HL-60 (cell line): ENCODE results near the gene OTOL1.

Experiments
- GABPA ChIP-seq: IDR thresholded peaks from 2 replicates; pipeline ENCODE4 v1.6.1; 2012; ENCODE audit warnings: low read depth
- POLR2AphosphoS5 ChIP-seq: IDR thresholded peaks from 2 replicates; pipeline ENCODE4 v1.6.1; 2012; ENCODE audit warnings: low read depth
- SPI1 ChIP-seq: IDR thresholded peaks from 2 replicates; pipeline ENCODE4 v1.6.1; 2012; ENCODE audit warnings: low read depth, mild to moderate bottlenecking, borderline replicate concordance
- TF ChIP-seq, protein P1 (sequence below): IDR thresholded peaks from one replicate; pipeline ENCODE4 v1.5.1; 2011; ENCODE audit warnings: low read length, control low read depth, inconsistent platforms; ENCODE audit not compliant: insufficient read depth
- TF ChIP-seq, protein P2 (sequence below): IDR thresholded peaks from 2 replicates; pipeline ENCODE4 v1.6.1; 2012; ENCODE audit warnings: low read depth; ENCODE audit not compliant: insufficient replicate concordance

GRCh38 chr3:161531930-161532329 is 35.3 kb downstream of the OTOL1 start:
- TF ChIP-seq, protein P1, sequence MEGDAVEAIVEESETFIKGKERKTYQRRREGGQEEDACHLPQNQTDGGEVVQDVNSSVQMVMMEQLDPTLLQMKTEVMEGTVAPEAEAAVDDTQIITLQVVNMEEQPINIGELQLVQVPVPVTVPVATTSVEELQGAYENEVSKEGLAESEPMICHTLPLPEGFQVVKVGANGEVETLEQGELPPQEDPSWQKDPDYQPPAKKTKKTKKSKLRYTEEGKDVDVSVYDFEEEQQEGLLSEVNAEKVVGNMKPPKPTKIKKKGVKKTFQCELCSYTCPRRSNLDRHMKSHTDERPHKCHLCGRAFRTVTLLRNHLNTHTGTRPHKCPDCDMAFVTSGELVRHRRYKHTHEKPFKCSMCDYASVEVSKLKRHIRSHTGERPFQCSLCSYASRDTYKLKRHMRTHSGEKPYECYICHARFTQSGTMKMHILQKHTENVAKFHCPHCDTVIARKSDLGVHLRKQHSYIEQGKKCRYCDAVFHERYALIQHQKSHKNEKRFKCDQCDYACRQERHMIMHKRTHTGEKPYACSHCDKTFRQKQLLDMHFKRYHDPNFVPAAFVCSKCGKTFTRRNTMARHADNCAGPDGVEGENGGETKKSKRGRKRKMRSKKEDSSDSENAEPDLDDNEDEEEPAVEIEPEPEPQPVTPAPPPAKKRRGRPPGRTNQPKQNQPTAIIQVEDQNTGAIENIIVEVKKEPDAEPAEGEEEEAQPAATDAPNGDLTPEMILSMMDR: no peak
- TF ChIP-seq POLR2AphosphoS5 (no peak), GABPA (no peak), SPI1 (no peak)
- TF ChIP-seq, protein P2, sequence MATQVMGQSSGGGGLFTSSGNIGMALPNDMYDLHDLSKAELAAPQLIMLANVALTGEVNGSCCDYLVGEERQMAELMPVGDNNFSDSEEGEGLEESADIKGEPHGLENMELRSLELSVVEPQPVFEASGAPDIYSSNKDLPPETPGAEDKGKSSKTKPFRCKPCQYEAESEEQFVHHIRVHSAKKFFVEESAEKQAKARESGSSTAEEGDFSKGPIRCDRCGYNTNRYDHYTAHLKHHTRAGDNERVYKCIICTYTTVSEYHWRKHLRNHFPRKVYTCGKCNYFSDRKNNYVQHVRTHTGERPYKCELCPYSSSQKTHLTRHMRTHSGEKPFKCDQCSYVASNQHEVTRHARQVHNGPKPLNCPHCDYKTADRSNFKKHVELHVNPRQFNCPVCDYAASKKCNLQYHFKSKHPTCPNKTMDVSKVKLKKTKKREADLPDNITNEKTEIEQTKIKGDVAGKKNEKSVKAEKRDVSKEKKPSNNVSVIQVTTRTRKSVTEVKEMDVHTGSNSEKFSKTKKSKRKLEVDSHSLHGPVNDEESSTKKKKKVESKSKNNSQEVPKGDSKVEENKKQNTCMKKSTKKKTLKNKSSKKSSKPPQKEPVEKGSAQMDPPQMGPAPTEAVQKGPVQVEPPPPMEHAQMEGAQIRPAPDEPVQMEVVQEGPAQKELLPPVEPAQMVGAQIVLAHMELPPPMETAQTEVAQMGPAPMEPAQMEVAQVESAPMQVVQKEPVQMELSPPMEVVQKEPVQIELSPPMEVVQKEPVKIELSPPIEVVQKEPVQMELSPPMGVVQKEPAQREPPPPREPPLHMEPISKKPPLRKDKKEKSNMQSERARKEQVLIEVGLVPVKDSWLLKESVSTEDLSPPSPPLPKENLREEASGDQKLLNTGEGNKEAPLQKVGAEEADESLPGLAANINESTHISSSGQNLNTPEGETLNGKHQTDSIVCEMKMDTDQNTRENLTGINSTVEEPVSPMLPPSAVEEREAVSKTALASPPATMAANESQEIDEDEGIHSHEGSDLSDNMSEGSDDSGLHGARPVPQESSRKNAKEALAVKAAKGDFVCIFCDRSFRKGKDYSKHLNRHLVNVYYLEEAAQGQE: no peak
